HG03571 (cell line): ENCODE results near the gene AICDA.

ENCODE experiments used
- ATAC-seq: cut with Tn5 transposase; IDR thresholded peaks from one replicate; pipeline ENCODE4 v1.9.1; 2021; ENCODE audit not compliant: unreplicated experiment

Gene AICDA

DNA sequence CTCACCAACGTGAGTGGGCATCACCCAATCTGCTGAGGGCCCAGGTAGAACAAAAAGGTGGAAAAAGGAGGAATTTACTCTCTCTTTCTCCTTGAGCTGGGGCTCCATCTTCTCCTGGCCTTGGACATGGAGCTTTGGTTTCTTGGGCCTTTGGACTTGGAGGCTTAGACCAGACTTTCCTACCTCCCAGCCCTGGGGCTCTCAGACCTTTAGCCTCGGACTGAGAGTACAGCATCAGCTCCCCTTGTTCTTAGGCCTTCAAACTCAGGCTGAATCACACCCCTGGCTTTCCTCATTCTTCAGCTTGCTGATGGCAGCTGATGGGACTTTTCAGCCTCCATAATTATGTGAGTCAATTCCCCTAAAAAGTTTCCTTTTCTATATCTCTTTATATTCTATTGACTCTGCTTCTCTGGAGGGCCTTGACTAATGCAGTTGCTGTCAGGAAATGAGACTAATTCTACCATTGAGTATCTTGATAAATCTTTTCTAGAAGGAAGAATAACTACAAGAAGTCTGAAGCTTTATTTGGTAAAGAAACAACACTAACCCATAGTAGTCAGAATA, 56.0 kb downstream of the AICDA start:
- no peak for ATAC-seq

DNA sequence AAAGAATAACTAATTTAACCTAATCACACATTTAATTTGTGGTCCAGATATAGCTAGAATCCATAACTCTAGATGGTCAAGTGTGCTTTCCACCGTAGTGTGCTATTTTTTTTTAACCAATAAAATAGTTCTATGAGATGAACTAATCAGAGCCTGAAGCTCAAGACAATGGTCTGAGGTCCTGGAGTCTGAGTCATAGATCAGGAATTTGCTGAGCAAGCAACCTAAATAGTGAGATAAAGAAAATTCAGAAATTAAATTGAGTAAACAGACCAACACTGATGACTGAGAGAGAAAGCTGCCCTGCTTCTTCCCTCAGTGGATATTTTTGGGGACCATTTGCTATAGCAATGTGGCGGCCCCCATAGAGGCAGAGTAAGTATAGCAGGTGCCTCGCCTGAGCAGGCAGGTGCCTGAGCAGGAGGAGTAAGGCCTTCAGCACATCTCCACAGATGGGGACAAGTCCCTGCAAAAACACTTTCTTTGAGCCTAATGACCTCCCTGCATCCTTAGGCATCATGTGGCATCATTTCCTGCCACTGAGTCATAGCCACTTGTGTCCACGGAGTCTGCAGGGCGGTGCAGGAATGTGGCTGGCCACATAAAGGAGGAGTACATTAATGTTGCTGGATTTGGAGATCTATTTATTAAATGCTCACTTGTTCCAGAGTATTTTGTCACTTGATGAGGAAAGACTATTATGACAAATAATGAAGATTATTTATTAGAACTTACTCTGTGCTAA, 58.0 kb downstream of the AICDA start:
- ATAC-seq = no peak

DNA sequence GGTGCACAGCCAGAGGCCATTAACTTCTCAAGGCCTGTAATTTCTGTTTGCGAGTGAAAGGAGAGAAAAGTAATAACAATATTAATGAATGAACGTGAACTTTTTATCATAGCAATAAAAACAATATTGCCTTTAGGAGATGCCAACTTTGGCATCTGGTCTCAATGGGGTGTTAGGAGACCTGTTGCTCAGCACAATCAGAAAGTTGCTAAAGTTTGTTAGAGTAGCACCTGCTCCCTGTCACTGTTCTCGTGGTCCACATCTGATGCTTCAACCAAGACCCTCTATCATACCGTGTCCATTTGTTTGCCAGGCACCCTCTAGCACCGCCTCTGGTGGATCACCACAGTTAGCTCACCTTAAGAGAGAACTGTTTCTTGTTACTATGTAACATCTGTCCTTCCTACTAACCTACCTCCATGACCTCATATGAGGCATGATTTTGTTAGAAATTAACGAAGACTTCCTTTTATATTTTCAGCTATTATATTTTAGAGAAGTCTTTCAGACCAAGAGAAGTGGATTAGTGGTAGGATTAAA, 59.5 kb downstream of the AICDA start:
- ATAC-seq = no peak
